Prostate gland (tissue), 2 donors: ENCODE results near the gene ARHGAP26. TPM values are rescaled to one million over a fixed set of nuclear protein-coding genes. Genes with fewer than 3 reads are reported as not detected.

ENCODE experiments used
- DNase-seq: peaks from one replicate; pipeline ENCODE4 v3.0.0-alpha.2; 2019; ENCODE audit warnings: low spot score
- H3K27ac ChIP-seq, 2 donors: fragments of 200-600 bp; sonication (generic); 2 replicates each; pipeline ENCODE4 v1.5.1; 2017 to 2019
- H3K27me3 ChIP-seq: fragments of 200-600 bp; sonication (generic); replicated peaks from 2 replicates; pipeline ENCODE4 v1.5.1; 2019; ENCODE audit not compliant: insufficient read depth
- H3K36me3 ChIP-seq, 2 donors: fragments of 200-600 bp; sonication (generic); 1 replicate in 1 of 2; 2 replicates in 1 of 2; pipeline versions ENCODE4 v1.5.1 to v1.8.1; 2017 to 2019
- H3K4me1 ChIP-seq: fragments of 200-600 bp; sonication (generic); replicated peaks from 2 replicates; pipeline ENCODE4 v1.5.1; 2019
- H3K4me3 ChIP-seq, 2 donors: fragments of 200-600 bp; sonication (generic); 2 replicates each; pipeline ENCODE4 v1.5.1; 2017 to 2019
- H3K9me3 ChIP-seq: fragments of 200-600 bp; sonication (generic); 2 replicates; pipeline ENCODE4 v1.5.1; 2017
- CTCF ChIP-seq, 4 experiments: fragments of 200-600 bp in 2 of 4; fragments of 450-650 bp in 2 of 4; sonication (generic) in 2 of 4; IDR thresholded peaks; 1 replicate in 3 of 4; 2 replicates in 1 of 4; pipeline ENCODE4 v1.5.1; 2016 to 2019; ENCODE audit warnings: antibody characterized with exemption in 4 of 4, mild to moderate bottlenecking in 2 of 4, moderate library complexity in 2 of 4
- POLR2A ChIP-seq: fragments of 450-650 bp; IDR thresholded peaks from one replicate; pipeline ENCODE4 v1.6.1; 2016; ENCODE audit warnings: antibody characterized with exemption, mild to moderate bottlenecking
- POLR2AphosphoS5 ChIP-seq: sonication (generic); formaldehyde crosslinking; IDR thresholded peaks from one replicate; pipeline ENCODE4 v1.6.1; 2017; ENCODE audit warnings: antibody characterized with exemption
- whole genome bisulfite sequencing: methylation state at CpG from one replicate; pipeline ENCODE4 v1.1.5; 2018; 5-methylcytosine and 5-hydroxymethylcytosine counted together
- intact Hi-C: fragments of 100-400 bp; cut with DNase I; formaldehyde crosslinking; loops from one replicate; pipeline ENCODE4 v1.14.2; 2022
- total RNA-seq, 2 donors: library from RNA; depleted of rRNA; stranded (reverse); fragments of >200 nt; gene quantifications; one replicate each; pipeline ENCODE4 v1.1.0, GENCODE V29; 2016

ARHGAP26 gene
- total RNA-seq, 2 donors from 2014 or later = 11.7 to 39.8 TPM

- no peak for DNase-seq
- Histone ChIP-seq H3K27ac (no peak overlapping the region), H3K4me3 (no peak overlapping the region), H3K27me3 (no peaks in the 10 kb centered on the region), H3K9me3 (no peaks in the 10 kb centered on the region), H3K4me1 (no peaks in the 10 kb centered on the region), H3K36me3 (no peaks in the 10 kb centered on the region)
- intact Hi-C loops = no loop called here
- 27% methylated on average over 3 of the region's 3 CpGs for WGBS
- TF ChIP-seq CTCF (IDR thresholded peaks at IDR 0.05) = no peak
- no peak for TF ChIP-seq POLR2A
- TF ChIP-seq POLR2AphosphoS5 = no peak
Observed at GRCh38 chr5:142878638-142879037, 108.5 kb downstream of the ARHGAP26 start.

GRCh38 chr5:142881076-142881783 lies 111.1 kb downstream of the ARHGAP26 start:
- Histone ChIP-seq H3K27ac (no peak overlapping the region), H3K4me3 (no peak overlapping the region), H3K4me1 (no peaks in the 10 kb centered on the region), H3K36me3 (no peaks in the 10 kb centered on the region), H3K9me3 (no peaks in the 10 kb centered on the region), H3K27me3 (no peaks in the 10 kb centered on the region)
- intact Hi-C loops = loop anchor here (2.0 to 10.0 kb wide), 2 partner anchors 164 to 266 kb away; no protein-coding TSS in a partner anchor
- DNase-seq = no peak
- 71% methylated on average over 8 of the region's 8 CpGs for WGBS
- no peak for TF ChIP-seq POLR2A
- TF ChIP-seq POLR2AphosphoS5 = no peak
- TF ChIP-seq CTCF (IDR thresholded peaks at IDR 0.05) = no peak

- no peaks in the 10 kb centered on the region for H3K9me3 ChIP-seq
- no peaks in the 10 kb centered on the region for H3K36me3 ChIP-seq
- intact Hi-C loops = loop anchor here (2.0 to 10.0 kb wide), 2 partner anchors 165 to 267 kb away; no protein-coding TSS in a partner anchor
- H3K27ac ChIP-seq = no peak overlapping the region
- WGBS = 77% methylated on average over 3 of the region's 3 CpGs
- H3K27me3 ChIP-seq = no peaks in the 10 kb centered on the region
- no peaks in the 10 kb centered on the region for H3K4me1 ChIP-seq
- no peak overlapping the region for H3K4me3 ChIP-seq
- TF ChIP-seq CTCF (IDR thresholded peaks at IDR 0.05) (no peak), POLR2A (no peak), POLR2AphosphoS5 (no peak)
- DNase-seq = no peak
Observed at GRCh38 chr5:142881784-142882126, 111.6 kb downstream of the ARHGAP26 start.

- TF ChIP-seq POLR2AphosphoS5 = no peak
- no peak for TF ChIP-seq CTCF (IDR thresholded peaks at IDR 0.05)
- no peak for TF ChIP-seq POLR2A
- Histone ChIP-seq H3K4me3 (no peak overlapping the region), H3K9me3 (no peaks in the 10 kb centered on the region), H3K4me1 (no peaks in the 10 kb centered on the region), H3K27me3 (no peaks in the 10 kb centered on the region), H3K36me3 (no peaks in the 10 kb centered on the region), H3K27ac (no peak overlapping the region)
- DNase-seq = no peak
- intact Hi-C loops = loop anchor here (10.0 kb wide), 1 partner anchor 268 kb away; no protein-coding TSS in a partner anchor
- 54% methylated on average over 2 of the region's 2 CpGs for WGBS
Observed at GRCh38 chr5:142883025-142883424, 112.8 kb downstream of the ARHGAP26 start.

- intact Hi-C loops = loop anchor here (10.0 kb wide), 1 partner anchor 269 kb away; no protein-coding TSS in a partner anchor
- TF ChIP-seq POLR2AphosphoS5 (no peak), POLR2A (no peak), CTCF (IDR thresholded peaks at IDR 0.05) (no peak)
- H3K27ac ChIP-seq = no peak overlapping the region
Observed at GRCh38 chr5:142883438-142883837, 113.3 kb downstream of the ARHGAP26 start.

More at GRCh38 chr5:142883438-142883837, 113.3 kb downstream of the ARHGAP26 start:
- no peak overlapping the region for H3K4me3 ChIP-seq
- H3K36me3 ChIP-seq = no peaks in the 10 kb centered on the region
- no peak for DNase-seq
- no peaks in the 10 kb centered on the region for H3K27me3 ChIP-seq
- H3K9me3 ChIP-seq = no peaks in the 10 kb centered on the region
- H3K4me1 ChIP-seq = no peaks in the 10 kb centered on the region
- 92% methylated on average over 4 of the region's 4 CpGs for WGBS
